Ascending aorta (tissue), 2 donors: ENCODE measurements around the gene TWF2. TPM values are rescaled to one million over a fixed set of nuclear protein-coding genes. Genes with fewer than 3 reads are reported as not detected.

Experiments
- DNase-seq, 2 donors: peaks; one replicate each; pipeline ENCODE4 v3.0.0-alpha.2; 2019; ENCODE audit warnings: low spot score in 2 of 2
- H3K27ac ChIP-seq, 2 donors: fragments of 200-600 bp; sonication (generic); one replicate each; pipeline ENCODE4 v1.5.1; 2016 to 2017; ENCODE audit warnings: mild to moderate bottlenecking in 1 of 2
- H3K27me3 ChIP-seq: fragments of 200-600 bp; sonication (generic); one replicate; pipeline ENCODE4 v1.5.1; 2017
- H3K36me3 ChIP-seq, 2 donors: fragments of 200-600 bp; sonication (generic); one replicate each; pipeline ENCODE4 v1.5.1; 2016
- H3K4me1 ChIP-seq, 2 donors: fragments of 200-600 bp; sonication (generic); one replicate each; pipeline ENCODE4 v1.5.1; 2016 to 2017; ENCODE audit warnings: mild to moderate bottlenecking in 1 of 2
- H3K4me3 ChIP-seq, 2 donors: fragments of 200-600 bp; sonication (generic); one replicate each; pipeline ENCODE4 v1.5.1; 2016 to 2017; ENCODE audit warnings: mild to moderate bottlenecking in 1 of 2
- H3K9me3 ChIP-seq, 2 donors: fragments of 200-600 bp; sonication (generic); one replicate each; pipeline ENCODE4 v1.5.1; 2016
- intact Hi-C: fragments of 100-400 bp; cut with DNase I; formaldehyde crosslinking; loops from one replicate; pipeline ENCODE4 v1.15.1; 2023
- total RNA-seq: library from RNA; depleted of rRNA; stranded (reverse); fragments of >200 nt; gene quantifications from one replicate; pipeline ENCODE4 v1.1.0, GENCODE V29; 2016
- TF ChIP-seq, protein P1 (sequence below), 3 experiments: fragments of 200-600 bp in 2 of 3; fragments of 450-650 bp in 1 of 3; sonication (generic) in 2 of 3; IDR thresholded peaks; one replicate each; pipeline ENCODE4 v1.5.1; 2016 to 2019; ENCODE audit warnings: antibody characterized with exemption in 3 of 3, mild to moderate bottlenecking in 1 of 3, moderate library complexity in 1 of 3

Gene TWF2
- total RNA-seq, 1 donor from 2014 or later: 162 TPM

DNA sequence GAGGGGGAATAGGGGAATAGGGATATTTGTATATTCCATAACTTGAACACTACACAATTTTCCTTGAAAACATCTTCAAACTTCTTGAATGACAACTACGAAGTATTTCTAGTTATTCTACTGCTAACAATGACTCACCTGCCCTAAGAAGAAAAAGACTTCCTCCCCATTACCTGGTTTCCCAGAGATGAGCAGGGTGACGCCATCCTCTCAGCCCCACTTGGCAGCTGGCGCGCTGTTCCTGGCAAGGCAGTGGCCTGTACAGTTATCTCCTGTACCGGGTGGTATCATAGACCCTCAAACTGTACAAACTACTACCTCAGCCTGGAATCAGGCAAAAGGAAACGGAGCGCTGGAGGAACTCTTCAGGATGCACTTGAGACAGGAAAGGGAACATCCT, 29.1 kb upstream of the TWF2 start:
- TF ChIP-seq, protein P1, sequence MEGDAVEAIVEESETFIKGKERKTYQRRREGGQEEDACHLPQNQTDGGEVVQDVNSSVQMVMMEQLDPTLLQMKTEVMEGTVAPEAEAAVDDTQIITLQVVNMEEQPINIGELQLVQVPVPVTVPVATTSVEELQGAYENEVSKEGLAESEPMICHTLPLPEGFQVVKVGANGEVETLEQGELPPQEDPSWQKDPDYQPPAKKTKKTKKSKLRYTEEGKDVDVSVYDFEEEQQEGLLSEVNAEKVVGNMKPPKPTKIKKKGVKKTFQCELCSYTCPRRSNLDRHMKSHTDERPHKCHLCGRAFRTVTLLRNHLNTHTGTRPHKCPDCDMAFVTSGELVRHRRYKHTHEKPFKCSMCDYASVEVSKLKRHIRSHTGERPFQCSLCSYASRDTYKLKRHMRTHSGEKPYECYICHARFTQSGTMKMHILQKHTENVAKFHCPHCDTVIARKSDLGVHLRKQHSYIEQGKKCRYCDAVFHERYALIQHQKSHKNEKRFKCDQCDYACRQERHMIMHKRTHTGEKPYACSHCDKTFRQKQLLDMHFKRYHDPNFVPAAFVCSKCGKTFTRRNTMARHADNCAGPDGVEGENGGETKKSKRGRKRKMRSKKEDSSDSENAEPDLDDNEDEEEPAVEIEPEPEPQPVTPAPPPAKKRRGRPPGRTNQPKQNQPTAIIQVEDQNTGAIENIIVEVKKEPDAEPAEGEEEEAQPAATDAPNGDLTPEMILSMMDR (IDR thresholded peaks at IDR 0.05): no peak
- Histone ChIP-seq H3K9me3 (no peaks in the 10 kb centered on the region), H3K4me3 (no peak overlapping the region), H3K4me1 (peaks cover 3 to 29% of the 10 kb centered on the region in 2 donors), H3K36me3 (peaks cover 66 to 75% of the 10 kb centered on the region in 2 donors), H3K27ac (no peak overlapping the region), H3K27me3 (no peaks in the 10 kb centered on the region)
- no peak for DNase-seq
- intact Hi-C loops: no loop called here

DNA sequence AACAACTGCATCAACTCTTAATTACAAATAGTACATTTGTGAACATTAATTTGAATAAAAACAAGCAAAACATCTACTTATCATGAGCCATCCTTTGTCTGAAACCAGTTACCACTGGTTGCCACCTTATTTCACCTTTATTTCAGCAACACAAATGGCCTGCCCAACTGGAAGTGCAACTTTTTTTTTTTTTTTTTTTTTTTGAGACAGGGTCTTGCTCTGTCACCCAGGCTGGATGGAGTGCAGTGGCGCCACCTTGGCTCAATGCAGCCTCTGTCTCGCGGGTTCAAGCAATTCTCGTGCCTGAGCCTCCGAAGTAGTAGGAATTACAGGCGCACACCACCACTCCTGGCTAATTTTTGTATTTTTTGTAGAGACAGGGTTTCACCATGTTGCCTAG, 26.4 kb upstream of the TWF2 start:
- Histone ChIP-seq H3K27me3 (no peaks in the 10 kb centered on the region), H3K4me1 (peaks cover 3 to 10% of the 10 kb centered on the region in 2 donors), H3K9me3 (no peaks in the 10 kb centered on the region), H3K27ac (no peak overlapping the region), H3K36me3 (peaks cover 85 to 97% of the 10 kb centered on the region in 2 donors), H3K4me3 (no peak overlapping the region)
- TF ChIP-seq, protein P1 (IDR thresholded peaks at IDR 0.05): no peak
- intact Hi-C loops: no loop called here
- no peak for DNase-seq

DNA sequence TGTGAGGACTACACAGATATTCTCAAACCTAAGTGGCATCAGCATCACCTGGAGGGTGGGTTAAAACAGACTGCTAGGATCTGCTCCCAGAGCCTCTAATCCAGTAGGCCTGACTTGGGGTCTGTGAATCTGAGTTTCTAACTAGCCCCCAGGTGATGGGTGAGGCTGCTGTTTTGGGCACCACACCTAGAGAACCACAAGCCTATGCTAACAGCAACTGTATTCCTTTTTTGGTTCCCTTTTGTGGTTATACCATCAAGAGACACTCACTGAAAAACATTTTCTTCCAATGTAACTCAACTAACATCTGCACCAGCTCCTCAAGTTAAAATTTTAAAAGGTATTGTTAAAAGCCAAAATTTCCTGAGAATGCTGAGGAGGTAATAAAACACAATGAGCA, 23.5 kb upstream of the TWF2 start:
- TF ChIP-seq, protein P1 (IDR thresholded peaks at IDR 0.05): no peak
- Histone ChIP-seq H3K4me1 (no peaks in the 10 kb centered on the region), H3K27me3 (no peaks in the 10 kb centered on the region), H3K36me3 (peaks cover 90 to 99% of the 10 kb centered on the region in 2 donors), H3K4me3 (no peak overlapping the region), H3K27ac (no peak overlapping the region), H3K9me3 (no peaks in the 10 kb centered on the region)
- DNase-seq: no peak
- intact Hi-C loops: no loop called here

DNA sequence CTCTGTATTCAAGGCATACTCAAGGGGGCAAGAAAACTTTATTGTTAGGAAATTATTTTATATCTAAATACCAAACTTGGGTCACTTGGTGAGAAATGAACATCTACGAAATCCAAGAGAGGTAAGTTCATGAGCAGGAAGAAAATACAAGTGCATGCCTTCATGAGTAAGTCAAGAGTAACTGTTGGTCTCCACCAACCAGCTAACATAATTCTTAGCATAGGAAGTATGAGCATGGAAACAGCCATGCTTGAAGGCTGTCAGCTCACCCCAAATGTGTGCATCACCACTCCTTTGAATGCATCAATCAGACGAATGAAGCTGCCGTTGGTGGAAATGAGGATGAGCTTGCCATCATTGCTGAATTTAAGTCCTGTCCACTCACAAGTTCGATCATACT, 20.5 kb upstream of the TWF2 start:
- TF ChIP-seq, protein P1 (IDR thresholded peaks at IDR 0.05): no peak
- intact Hi-C loops: no loop called here
- DNase-seq: no peak
- no peaks in the 10 kb centered on the region for H3K4me1 ChIP-seq
- H3K9me3 ChIP-seq: no peaks in the 10 kb centered on the region
- no peak overlapping the region for H3K4me3 ChIP-seq
- peaks cover 91 to 99% of the 10 kb centered on the region in 2 donors for H3K36me3 ChIP-seq
- H3K27me3 ChIP-seq: no peaks in the 10 kb centered on the region
- no peak overlapping the region for H3K27ac ChIP-seq

DNA sequence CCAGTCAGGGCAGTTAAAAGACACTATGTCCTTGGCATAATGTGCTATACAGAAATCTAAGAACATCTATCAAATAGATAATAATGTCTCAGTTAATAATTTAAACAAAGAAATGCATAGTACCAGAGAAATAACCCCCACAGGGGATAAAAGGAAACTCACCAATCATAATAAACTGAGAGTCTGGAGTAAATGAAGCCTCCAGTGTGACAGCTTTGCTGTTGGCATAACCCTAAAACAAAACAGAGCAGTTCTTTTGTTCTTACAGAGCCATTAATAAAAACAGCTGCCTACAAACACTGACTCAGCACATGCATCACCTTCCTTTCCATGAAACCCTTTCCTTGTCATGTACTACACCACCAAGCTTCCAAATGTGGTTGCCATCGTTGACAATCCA, 20.1 kb upstream of the TWF2 start:
- intact Hi-C loops: no loop called here
- Histone ChIP-seq H3K4me3 (no peak overlapping the region), H3K36me3 (peaks cover 91 to 99% of the 10 kb centered on the region in 2 donors), H3K4me1 (no peaks in the 10 kb centered on the region), H3K9me3 (no peaks in the 10 kb centered on the region), H3K27me3 (no peaks in the 10 kb centered on the region), H3K27ac (no peak overlapping the region)
- DNase-seq: no peak
- TF ChIP-seq, protein P1 (IDR thresholded peaks at IDR 0.05): no peak

DNA sequence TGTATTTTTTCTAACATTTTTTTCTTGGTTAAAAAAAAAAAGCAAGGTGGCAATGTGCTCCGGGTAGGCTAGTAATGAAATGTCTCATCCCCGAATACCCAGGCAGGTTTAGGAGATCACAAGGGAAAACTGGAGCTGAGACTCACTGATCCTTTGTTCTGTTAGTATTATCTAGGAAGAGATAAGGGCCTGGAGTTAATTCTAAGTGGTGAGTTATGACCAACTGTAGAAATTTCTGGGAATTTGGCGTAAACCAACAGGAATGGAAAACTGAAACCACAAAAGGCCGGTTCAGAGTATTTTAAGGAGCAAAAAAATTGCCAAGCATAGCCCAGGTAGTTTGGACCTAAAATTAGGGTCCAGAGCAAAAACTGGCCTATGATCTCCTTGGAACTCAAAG, 19.0 kb upstream of the TWF2 start:
- Histone ChIP-seq H3K27me3 (no peaks in the 10 kb centered on the region), H3K36me3 (peaks cover 91 to 99% of the 10 kb centered on the region in 2 donors), H3K27ac (no peak overlapping the region), H3K4me1 (no peaks in the 10 kb centered on the region), H3K4me3 (no peak overlapping the region), H3K9me3 (no peaks in the 10 kb centered on the region)
- TF ChIP-seq, protein P1 (IDR thresholded peaks at IDR 0.05): no peak
- DNase-seq: no peak
- intact Hi-C loops: no loop called here
